Measurements from ENCODE around the gene STRN4. TPM values are rescaled to one million over a fixed set of nuclear protein-coding genes. Genes with fewer than 3 reads are reported as not detected.

The STRN4 gene
- total RNA-seq, 4 donors from 2014 or later, result 37.7 to 73.7 (median 43.0) TPM

- no peak for TF ChIP-seq CTCF (IDR thresholded peaks at IDR 0.05; ENCODE audit: low read depth)
These were observed 45.5 kb downstream of the STRN4 start for GRCh38 chr19:46700704-46701103.

- TF ChIP-seq CTCF (IDR thresholded peaks at IDR 0.05; ENCODE audit: low read depth), result no peak
These were observed 47.6 kb downstream of the STRN4 start for GRCh38 chr19:46698395-46699321.

GRCh38 chr19:46697204-46697960 lies 48.9 kb downstream of the STRN4 start:
- TF ChIP-seq CTCF (IDR thresholded peaks at IDR 0.05; ENCODE audit: low read depth), result no peak

GRCh38 chr19:46696866-46697203 lies 49.4 kb downstream of the STRN4 start:
- TF ChIP-seq CTCF (IDR thresholded peaks at IDR 0.05; ENCODE audit: low read depth), result no peak

- no peak for TF ChIP-seq CTCF (IDR thresholded peaks at IDR 0.05; ENCODE audit: low read depth)
These were observed 50.2 kb downstream of the STRN4 start for GRCh38 chr19:46696052-46696451.

- TF ChIP-seq CTCF (IDR thresholded peaks at IDR 0.05; ENCODE audit: low read depth), result no peak
These were observed 52.5 kb downstream of the STRN4 start for GRCh38 chr19:46693760-46694159.

All from subcutaneous adipose tissue (tissue), 4 donors.